Measurements from ENCODE around the gene GPX3.

GRCh38 chr5:151021746-151022145 is 1.4 kb downstream of the GPX3 start:
- TF ChIP-seq, protein P1, sequence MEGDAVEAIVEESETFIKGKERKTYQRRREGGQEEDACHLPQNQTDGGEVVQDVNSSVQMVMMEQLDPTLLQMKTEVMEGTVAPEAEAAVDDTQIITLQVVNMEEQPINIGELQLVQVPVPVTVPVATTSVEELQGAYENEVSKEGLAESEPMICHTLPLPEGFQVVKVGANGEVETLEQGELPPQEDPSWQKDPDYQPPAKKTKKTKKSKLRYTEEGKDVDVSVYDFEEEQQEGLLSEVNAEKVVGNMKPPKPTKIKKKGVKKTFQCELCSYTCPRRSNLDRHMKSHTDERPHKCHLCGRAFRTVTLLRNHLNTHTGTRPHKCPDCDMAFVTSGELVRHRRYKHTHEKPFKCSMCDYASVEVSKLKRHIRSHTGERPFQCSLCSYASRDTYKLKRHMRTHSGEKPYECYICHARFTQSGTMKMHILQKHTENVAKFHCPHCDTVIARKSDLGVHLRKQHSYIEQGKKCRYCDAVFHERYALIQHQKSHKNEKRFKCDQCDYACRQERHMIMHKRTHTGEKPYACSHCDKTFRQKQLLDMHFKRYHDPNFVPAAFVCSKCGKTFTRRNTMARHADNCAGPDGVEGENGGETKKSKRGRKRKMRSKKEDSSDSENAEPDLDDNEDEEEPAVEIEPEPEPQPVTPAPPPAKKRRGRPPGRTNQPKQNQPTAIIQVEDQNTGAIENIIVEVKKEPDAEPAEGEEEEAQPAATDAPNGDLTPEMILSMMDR (IDR thresholded peaks at IDR 0.05) = no peak
- no peak for TF ChIP-seq POLR2A (IDR thresholded peaks at IDR 0.05)
